GM12872 (cell line): ENCODE results near the gene SCARB1.

ENCODE experiments used
- CTCF ChIP-seq: IDR thresholded peaks from 3 replicates; pipeline ENCODE4 v1.5.1; 2011; ENCODE audit warnings: low read depth, mild to moderate bottlenecking, low read length, moderate library complexity; ENCODE audit not compliant: insufficient read depth

Gene SCARB1

GRCh38 chr12:124814741-124815613, 48.7 kb downstream of the SCARB1 start:
- TF ChIP-seq CTCF, result no peak

GRCh38 chr12:124813782-124814181, 49.9 kb downstream of the SCARB1 start:
- no peak for TF ChIP-seq CTCF

- no peak for TF ChIP-seq CTCF
These were observed 50.7 kb downstream of the SCARB1 start for GRCh38 chr12:124812979-124813378.

GRCh38 chr12:124812356-124812755, 51.3 kb downstream of the SCARB1 start:
- TF ChIP-seq CTCF, result no peak

GRCh38 chr12:124811633-124812032, 52.0 kb downstream of the SCARB1 start:
- TF ChIP-seq CTCF, result no peak

- TF ChIP-seq CTCF, result no peak
These were observed 53.8 kb downstream of the SCARB1 start for GRCh38 chr12:124809878-124810277.

GRCh38 chr12:124809391-124809790, 54.3 kb downstream of the SCARB1 start:
- no peak for TF ChIP-seq CTCF
